Limb (tissue), 2 donors: ENCODE results near the gene CTIF.

ENCODE experiments used
- DNase-seq, 2 donors: peaks; one replicate each; pipeline ENCODE4 v3.0.0-alpha.2; 2016; ENCODE audit errors: extremely low spot score in 2 of 2

CTIF gene

DNA sequence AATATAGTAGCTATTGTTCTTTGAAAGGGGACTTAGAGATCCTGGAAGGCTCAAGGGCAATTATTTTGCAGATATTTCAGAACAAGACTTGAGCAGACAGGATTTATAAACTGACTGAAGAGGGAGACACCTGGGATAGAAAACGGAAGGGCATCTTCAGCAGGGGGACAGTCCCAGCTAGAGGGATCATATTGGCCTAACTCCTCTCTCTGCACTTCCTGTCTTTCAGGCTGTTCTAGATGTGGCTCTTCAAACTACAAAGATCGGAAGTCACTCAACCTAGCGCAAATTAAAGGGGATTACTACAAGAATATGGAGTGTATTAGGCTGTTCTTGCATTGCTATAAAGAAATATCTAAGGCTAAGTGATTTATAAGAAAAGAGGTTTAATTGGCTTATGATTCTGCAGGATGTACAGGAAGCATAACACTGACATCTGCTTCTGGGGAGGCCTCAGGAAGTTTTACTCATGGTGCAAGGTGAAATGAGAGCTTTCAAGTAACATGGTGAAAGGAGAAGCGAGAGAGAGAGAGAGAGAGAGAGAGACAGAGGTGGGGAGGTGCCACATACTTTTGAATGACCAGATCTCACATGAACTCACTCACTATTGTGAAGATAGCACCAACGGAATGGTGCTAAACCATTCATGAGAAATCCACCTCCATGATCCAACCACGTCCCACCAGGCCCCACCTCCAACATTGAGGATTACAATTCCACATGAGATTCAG, 5.3 kb upstream of the CTIF start:
- DNase-seq: no peak

- DNase-seq: no peak
Measured at GRCh38 chr18:48534364-48534763, 4.5 kb upstream of the CTIF start.

DNA sequence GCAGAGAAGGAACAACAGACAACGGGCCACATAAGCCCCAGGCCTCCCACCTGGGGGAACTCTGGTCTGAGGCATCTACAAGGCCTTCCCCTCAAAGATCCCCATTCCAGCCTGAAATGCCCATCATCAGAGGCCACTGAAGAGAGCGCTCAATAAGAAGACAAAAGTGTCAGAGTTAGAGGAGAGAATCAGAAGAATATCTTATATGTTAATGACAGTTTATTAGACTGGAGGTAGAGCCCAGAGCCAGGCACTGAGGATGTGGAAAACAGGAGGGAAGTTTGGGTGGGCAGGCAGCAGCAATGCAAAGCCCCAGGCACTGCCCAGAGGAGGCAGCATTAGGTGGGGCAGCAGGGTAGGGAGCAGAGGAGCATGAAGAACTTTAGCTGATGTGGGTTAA, 2.9 kb upstream of the CTIF start:
- no peak for DNase-seq

DNA sequence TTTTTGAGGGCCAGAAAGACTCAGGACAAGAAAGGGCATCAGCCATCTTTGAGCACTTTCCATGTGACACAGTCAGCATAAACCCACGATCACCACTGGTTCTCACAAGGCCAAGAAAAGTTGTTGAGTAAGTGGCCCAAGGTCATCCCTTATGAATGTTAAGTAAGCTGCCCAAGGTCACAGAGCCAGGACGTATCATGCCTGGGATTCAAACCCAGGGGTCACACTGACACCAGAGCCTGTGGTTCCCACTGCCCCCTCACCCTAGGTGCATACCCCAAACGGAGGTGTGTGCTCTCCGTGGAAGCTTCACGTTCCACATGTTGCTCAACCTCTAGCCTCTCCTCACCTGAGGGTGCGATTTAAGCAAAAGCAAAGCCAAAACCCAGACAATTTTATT, 2.3 kb upstream of the CTIF start:
- no peak for DNase-seq

GRCh38 chr18:48539406-48540250, 797 bp downstream of the CTIF start:
- DNase-seq: peak; percentile 59 to 73

- DNase-seq: peak; percentile 34 to 78
Measured at GRCh38 chr18:48540251-48541025, 1.6 kb downstream of the CTIF start.

DNA sequence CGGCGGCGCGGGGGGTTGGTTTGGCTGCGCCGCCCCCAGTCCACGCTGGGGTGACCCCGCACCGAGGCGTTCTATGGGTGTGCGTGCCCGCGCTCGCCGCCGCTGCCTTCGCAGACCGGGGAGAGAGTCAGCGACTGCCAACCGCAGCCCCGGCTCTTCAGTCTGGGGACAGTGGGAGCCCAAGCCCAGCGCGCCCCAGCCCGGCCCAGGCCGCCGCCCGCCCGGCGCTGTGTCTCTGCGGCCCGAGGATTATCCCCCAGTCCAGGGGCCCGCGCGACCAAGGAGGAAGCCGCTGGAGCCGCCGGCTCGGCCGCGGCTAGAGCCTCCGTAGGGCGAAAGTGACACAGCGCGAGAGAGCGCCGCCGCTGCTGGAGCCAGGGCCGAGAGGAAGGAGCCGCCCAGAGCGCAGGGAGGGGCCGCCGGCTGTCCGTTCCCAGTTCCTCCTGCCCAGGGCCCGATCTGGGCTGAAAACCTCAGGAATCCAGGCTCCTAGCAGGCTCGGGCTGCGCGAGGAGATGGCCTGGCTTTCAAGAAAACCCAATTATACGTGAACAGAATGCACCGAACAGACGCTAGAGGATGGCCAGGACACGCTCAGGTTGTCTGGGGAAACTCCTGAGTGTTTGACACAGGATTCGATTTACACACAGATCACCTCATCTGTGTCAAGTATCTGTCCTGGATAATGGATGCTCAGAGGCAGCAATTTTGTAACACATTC, 2.4 kb downstream of the CTIF start:
- peak; percentile 60 to 78 for DNase-seq

DNA sequence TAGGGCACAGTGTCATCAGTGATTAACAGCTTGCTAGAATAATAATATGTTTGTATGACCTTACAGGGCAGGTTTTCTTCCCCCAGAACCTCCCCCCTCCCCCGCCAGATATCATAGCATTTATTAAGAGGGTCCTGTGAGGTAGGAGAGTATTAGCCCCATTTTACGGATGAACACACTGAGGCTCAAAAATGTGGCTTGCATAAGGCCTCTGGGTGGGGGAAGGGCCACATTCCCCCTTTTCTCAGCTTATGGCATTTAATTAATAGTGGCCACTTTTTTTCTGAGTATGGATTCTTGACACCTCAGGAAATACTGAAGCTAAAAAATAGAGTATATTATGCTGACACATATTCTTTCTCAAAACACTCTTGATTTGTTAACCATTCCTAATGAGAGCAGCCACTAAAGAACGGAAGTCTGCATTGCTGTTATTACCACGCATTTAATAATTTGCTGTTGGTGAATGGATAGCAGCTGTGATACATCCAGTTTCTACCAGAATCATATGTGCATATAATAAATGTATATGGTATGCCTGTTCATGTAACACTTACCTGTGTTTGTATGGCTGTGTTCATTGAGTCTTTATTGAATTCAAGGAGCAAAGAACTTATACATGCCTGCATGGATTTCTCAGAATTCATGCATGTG, 3.0 kb downstream of the CTIF start:
- DNase-seq: no peak

GRCh38 chr18:48542513-48543181, 3.8 kb downstream of the CTIF start:
- DNase-seq: no peak

DNA sequence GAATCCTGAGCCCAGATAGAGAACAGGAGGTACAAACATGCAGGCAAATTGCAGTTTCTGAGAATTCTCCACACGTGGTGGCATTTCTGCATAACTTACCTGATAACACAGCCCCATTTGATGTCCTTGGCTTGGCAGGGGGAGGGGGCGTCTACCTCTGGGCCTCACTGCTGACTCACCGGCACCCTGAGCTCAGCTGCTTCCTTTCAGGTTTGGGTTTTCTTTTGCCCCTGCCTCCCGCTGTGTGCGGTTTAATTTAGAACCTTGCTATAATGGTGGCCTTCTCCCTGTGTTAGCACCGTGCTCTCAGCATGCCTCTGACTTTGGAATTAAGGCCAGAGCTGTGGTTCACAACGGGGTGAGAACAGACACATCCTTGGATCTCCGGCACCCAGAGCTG, 4.4 kb downstream of the CTIF start:
- DNase-seq: no peak

DNA sequence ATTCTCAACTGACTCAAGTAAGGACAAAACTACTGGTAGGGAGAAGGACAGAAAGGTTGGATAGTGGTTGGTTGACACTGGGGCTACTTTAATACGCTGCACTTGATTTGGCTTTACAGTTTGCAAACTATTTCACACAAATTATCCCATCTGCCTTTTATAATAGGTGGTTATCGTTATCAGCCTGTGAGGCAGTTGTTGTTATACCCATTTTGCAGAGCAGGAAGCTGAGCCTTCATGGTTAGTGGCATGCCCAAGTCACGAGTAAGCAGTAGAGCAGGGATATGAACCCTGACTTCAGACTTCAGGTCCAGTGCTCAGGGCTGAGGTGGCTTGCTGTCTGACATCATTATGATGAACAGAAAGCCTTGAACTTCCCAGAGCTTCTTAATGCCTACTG, 5.3 kb downstream of the CTIF start:
- DNase-seq: no peak

DNA sequence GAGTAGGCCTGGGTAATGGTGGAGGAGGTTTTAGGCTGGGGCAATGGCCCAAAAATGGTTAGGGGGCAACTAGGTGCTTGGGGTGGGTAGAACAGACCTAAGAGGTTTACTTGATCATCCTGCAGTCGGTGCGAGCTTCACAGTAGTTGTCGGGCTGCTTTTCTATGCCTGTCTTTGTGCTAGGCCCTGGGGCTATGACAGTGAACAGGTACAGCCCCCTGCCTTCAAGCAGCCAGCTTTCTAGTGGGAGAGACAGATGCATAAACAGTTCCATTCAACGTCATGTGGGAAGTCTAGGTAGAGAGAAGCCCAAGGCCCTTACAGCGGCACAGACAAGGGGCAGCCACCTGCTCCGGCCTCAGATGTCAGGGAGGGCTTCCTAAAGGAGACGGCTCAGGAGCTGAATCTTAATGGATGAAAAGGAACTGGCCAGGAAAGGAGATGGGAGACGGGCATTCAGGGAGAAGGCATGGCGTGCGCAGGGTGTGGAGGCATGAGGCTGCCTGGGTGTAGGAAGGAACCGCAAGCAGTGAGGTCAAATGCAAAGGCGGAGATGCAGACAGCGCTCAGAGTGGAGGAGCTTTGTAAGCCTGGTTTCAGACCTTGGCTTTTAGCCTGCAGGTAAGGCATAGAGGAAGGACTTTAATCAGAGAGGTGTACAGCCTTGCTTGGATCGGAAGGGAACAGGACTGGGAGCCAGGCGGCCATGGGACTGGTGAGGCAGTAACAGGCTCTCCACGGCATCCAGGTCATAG, 6.0 kb downstream of the CTIF start:
- DNase-seq: no peak

DNA sequence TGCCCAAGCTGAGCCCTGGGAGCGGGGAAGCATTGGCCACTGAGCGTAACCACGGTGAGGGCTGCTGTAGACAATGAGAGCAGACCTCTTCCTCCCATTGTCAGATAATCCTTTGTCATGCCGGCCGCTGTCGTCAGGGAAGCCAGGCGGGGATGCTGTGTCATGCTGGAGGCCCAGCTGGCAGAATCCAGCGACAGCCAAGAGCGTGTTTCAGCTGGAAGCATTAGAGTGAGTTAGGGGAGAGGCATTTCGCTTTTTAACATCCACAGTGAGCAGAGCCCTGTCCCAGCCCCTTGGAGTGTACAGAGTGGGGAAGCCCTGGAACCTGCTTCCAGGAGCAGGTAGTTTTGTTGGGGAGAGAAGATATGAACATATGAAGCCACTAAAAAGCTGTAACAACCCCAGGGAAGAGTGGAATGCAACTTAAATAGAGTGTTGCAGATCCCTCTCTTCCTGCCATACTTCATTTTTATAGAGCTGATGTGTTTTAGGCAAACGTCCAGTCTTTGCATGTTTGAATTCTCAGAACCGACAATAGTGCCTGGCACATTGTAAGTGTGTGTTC, 7.0 kb downstream of the CTIF start:
- DNase-seq: peak; percentile 67 to 82

- DNase-seq: no peak
Measured at GRCh38 chr18:48546396-48546795, 7.6 kb downstream of the CTIF start.

DNA sequence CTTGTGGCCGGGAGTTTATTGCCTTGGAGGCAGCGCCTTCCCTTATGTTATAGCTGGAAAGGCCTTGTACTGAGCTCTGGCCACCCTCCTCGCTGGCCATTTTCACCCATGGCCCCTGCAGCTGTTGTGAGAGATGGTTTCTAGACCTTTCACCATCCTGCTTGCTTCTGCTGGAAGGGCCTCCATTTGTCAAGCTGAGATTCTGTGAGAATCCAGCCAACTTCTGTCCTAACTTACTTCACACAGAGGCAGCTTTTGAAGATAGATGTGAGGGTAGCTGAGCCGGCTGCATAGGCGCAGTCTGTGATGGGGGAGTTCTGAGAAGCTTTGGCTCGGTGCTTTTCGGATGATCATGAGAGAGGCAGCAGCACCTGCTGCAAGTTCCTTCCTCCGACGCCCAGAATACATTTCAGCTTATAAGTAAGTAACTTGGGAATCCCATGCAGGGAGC, 8.7 kb downstream of the CTIF start:
- peak in 1 of 2 donors; percentile 21 for DNase-seq

GRCh38 chr18:48548011-48548771, 9.4 kb downstream of the CTIF start:
- peak in 1 of 2 donors; percentile 30 for DNase-seq

GRCh38 chr18:48548921-48549320, 10.1 kb downstream of the CTIF start:
- DNase-seq: no peak

- no peak for DNase-seq
Measured at GRCh38 chr18:48550101-48550729, 11.4 kb downstream of the CTIF start.
